Muscle layer of colon (tissue), 2 donors: ENCODE results near the gene ZNF556.

ENCODE experiments used
- H3K27ac ChIP-seq: one replicate; pipeline ENCODE4 v1.7.0; 2013; ENCODE audit warnings: low read depth, mild to moderate bottlenecking, low read length, moderate library complexity
- H3K27me3 ChIP-seq, 2 donors: one replicate each; pipeline ENCODE4 v1.7.0; 2013; ENCODE audit warnings: low read length in 2 of 2, mild to moderate bottlenecking in 2 of 2; ENCODE audit not compliant: insufficient read depth in 2 of 2, control insufficient read depth in 1 of 2
- H3K36me3 ChIP-seq: one replicate; pipeline ENCODE4 v1.7.0; 2013; ENCODE audit warnings: mild to moderate bottlenecking, low read length; ENCODE audit not compliant: insufficient read depth
- H3K4me1 ChIP-seq: one replicate; pipeline ENCODE4 v1.7.0; 2013; ENCODE audit warnings: mild to moderate bottlenecking, low read length; ENCODE audit not compliant: insufficient read depth
- H3K4me3 ChIP-seq, 2 donors: one replicate each; pipeline ENCODE4 v1.7.0; 2013; ENCODE audit warnings: low read length in 2 of 2, low read depth in 1 of 2, mild to moderate bottlenecking in 1 of 2, moderate library complexity in 1 of 2
- H3K9ac ChIP-seq: one replicate; pipeline ENCODE4 v1.7.0; 2013; ENCODE audit warnings: low read length
- H3K9me3 ChIP-seq: one replicate; pipeline ENCODE4 v1.7.0; 2013; ENCODE audit warnings: mild to moderate bottlenecking, low read length
- donor health status: abdominal sarcoma.
- donor health status: Adenocarcinoma of cecum.

Gene ZNF556

GRCh38 chr19:2840794-2841791, 26.0 kb upstream of the ZNF556 start, which contains the start of gene ZNF555:
Gene ZNF555, plus strand, starts transcription at chr19:2841475. Its CDS starts 98 bp downstream, at chr19:2841573.
- peak within 1 kb of the TSS; percentile 81 for H3K4me3 ChIP-seq
- H3K27me3 ChIP-seq = no peaks in the 10 kb centered on the region
- peak within 1 kb of the TSS; percentile 68 for H3K9ac ChIP-seq
- H3K27ac ChIP-seq = peak within 1 kb of the TSS; percentile 96
- peaks cover 8% of the 10 kb centered on the region for H3K4me1 ChIP-seq
- no peaks in the 10 kb centered on the region for H3K9me3 ChIP-seq
- H3K36me3 ChIP-seq = no peaks in the 10 kb centered on the region

GRCh38 chr19:2841855-2842574, 25.1 kb upstream of the ZNF556 start:
- H3K27me3 ChIP-seq = no peaks in the 10 kb centered on the region
- H3K4me3 ChIP-seq = peak overlapping the region; percentile 81
- H3K36me3 ChIP-seq = no peaks in the 10 kb centered on the region
- peak overlapping the region; percentile 72 for H3K27ac ChIP-seq
- H3K4me1 ChIP-seq = peaks cover 8% of the 10 kb centered on the region
- H3K9me3 ChIP-seq = peaks cover 4% of the 10 kb centered on the region
- peak overlapping the region; percentile 44 for H3K9ac ChIP-seq

DNA sequence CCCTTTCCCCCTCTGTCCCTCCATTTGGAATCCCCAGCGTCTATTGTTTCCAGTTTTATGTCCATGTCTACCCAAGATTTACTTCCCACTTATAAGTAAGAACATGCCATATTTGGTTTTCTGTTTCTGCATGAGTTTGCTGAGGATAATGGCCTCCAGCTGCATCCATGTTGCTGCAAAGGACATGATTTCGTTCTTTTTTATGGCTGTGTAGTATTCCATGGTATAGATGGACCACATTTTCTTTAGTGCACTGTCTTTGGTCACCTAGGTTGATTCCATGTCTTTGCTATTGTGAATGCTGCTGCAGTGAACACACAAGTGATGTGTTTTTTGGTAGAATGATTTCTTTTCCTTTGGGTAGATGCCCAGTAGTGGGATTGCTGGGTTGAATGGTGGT, 22.0 kb upstream of the ZNF556 start:
- H3K9ac ChIP-seq = no peak overlapping the region
- H3K4me3 ChIP-seq = no peak overlapping the region
- H3K27ac ChIP-seq = no peak overlapping the region
- peaks cover 13% of the 10 kb centered on the region for H3K9me3 ChIP-seq
- no peaks in the 10 kb centered on the region for H3K27me3 ChIP-seq
- H3K36me3 ChIP-seq = no peaks in the 10 kb centered on the region
- peaks cover 8% of the 10 kb centered on the region for H3K4me1 ChIP-seq

DNA sequence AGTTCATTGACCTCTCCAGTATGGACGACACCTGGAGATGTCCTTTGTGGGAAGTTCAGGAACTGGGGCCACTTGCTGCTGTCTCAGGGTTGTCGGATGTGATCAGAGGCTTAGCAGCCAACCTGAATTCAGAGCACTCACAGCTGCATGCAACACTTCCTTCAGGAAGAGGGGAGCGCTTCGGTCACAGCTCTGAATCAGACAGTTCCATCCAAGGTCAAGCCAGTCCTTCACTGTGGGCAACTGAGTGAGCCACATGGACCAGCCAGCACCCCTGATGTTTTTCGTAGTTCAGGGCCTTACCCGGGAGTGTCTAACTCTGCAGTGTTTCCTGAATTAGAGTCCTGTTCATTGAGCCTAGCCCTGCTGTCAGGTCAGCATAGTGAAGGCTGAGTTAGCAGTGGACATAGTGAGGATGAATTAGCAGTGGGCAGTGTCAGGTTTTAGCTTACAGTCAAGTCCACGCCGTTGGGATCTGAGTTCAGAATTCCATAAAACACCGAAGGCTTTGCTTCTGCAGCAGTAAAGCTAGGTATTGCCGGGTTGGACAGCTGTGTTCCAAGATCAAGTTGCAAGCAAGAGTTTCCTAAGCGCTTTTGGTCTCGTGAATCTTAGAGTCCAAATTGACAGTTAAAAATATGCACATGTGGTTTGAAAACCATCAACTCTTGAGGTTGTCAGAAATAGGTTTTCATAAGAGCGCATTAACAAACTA, 20.8 kb upstream of the ZNF556 start:
- H3K4me3 ChIP-seq = no peak overlapping the region

DNA sequence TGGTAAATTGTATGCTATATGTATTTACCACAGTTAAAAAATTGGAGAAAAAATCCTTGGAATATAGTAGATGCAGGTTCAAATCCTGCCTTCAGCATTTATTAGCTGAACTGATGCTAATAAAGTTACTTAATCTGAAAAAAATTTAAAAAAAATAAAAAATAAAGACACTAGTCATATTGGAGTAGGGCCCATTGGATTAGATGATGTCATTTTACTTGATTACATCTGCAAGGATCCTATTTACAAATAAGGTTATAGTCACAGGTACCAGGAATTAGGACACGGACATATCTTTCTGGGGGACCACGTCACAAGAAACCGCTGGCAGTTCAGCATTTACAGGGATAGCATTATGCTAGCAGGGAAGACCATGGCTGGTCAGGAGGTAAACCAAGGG, 19.6 kb upstream of the ZNF556 start:
- H3K4me1 ChIP-seq = peaks cover 4% of the 10 kb centered on the region
- no peaks in the 10 kb centered on the region for H3K27me3 ChIP-seq
- no peak overlapping the region for H3K27ac ChIP-seq
- H3K4me3 ChIP-seq = no peak overlapping the region
- no peak overlapping the region for H3K9ac ChIP-seq
- H3K36me3 ChIP-seq = peaks cover 22% of the 10 kb centered on the region
- peaks cover 34% of the 10 kb centered on the region for H3K9me3 ChIP-seq

More for the DNA sequence above, 20.8 kb upstream of the ZNF556 start:
- Histone ChIP-seq H3K27ac (no peak overlapping the region), H3K27me3 (no peaks in the 10 kb centered on the region), H3K4me1 (peaks cover 8% of the 10 kb centered on the region), H3K36me3 (peaks cover 10% of the 10 kb centered on the region), H3K9me3 (peaks cover 23% of the 10 kb centered on the region), H3K9ac (no peak overlapping the region)

DNA sequence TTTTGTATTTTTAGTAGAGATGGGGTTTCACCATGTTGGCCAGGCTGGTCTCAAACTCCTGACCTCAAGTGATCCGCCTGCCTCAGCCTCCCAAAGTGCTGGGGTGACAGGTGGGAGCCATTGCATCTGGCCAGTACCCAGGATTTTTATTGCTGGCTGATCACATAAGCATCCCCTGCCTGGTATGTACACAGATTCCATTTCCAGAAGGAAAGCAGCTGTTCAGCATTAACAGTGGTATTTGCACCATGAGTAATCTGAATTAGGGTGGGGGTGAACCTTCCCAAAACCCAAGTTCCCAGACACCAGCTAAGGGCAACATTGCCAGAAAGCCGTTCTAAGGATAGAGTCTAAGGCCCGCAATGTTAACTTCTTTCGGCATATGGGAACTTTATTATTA, 18.5 kb upstream of the ZNF556 start:
- H3K27me3 ChIP-seq = no peaks in the 10 kb centered on the region
- H3K27ac ChIP-seq = no peak overlapping the region
- no peak overlapping the region for H3K4me3 ChIP-seq
- peaks cover 33% of the 10 kb centered on the region for H3K36me3 ChIP-seq
- H3K9me3 ChIP-seq = peaks cover 45% of the 10 kb centered on the region
- H3K9ac ChIP-seq = no peak overlapping the region
- no peaks in the 10 kb centered on the region for H3K4me1 ChIP-seq

DNA sequence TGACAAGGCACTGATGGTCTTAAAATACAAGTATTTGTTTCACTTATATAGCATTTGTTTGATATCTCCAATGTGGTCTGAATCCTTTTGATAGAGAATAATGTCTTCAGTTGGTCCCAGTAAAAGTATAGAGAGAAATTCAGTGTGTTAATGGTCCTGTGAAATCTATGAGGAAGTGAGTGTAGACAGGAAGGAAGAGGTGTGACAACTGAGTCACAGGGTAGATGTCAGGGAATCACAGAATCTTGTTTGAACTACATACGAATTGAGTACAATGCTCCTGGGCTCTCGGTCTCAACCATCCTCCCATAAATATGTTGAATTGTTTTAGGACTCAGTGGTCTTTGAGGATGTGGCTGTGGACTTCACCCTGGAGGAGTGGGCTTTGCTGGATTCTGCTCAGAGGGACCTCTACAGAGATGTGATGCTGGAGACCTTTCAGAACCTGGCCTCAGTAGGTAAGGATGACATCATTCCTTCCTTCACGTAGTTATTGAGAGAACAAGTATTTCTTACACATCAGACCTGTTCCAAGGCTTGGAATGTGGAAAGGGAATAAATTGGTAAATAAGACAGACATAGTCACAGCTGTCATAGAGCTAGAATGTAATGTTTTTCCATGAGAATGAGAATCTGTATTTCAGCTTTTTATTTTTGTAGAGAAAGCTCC, 16.7 kb upstream of the ZNF556 start:
- H3K36me3 ChIP-seq = peaks cover 41% of the 10 kb centered on the region
- H3K9me3 ChIP-seq = peaks cover 60% of the 10 kb centered on the region
- H3K27me3 ChIP-seq = no peaks in the 10 kb centered on the region
- no peak overlapping the region for H3K9ac ChIP-seq
- peak overlapping the region in 1 of 2 donors; percentile 19 for H3K4me3 ChIP-seq
- no peak overlapping the region for H3K27ac ChIP-seq
- H3K4me1 ChIP-seq = no peaks in the 10 kb centered on the region

- no peak overlapping the region for H3K27ac ChIP-seq
- no peaks in the 10 kb centered on the region for H3K27me3 ChIP-seq
- peaks cover 65% of the 10 kb centered on the region for H3K9me3 ChIP-seq
- H3K9ac ChIP-seq = no peak overlapping the region
- peak overlapping the region in 1 of 2 donors; percentile 30 for H3K4me3 ChIP-seq
- peaks cover 41% of the 10 kb centered on the region for H3K36me3 ChIP-seq
- no peaks in the 10 kb centered on the region for H3K4me1 ChIP-seq
Observed at GRCh38 chr19:2852598-2852997, 14.5 kb upstream of the ZNF556 start.

DNA sequence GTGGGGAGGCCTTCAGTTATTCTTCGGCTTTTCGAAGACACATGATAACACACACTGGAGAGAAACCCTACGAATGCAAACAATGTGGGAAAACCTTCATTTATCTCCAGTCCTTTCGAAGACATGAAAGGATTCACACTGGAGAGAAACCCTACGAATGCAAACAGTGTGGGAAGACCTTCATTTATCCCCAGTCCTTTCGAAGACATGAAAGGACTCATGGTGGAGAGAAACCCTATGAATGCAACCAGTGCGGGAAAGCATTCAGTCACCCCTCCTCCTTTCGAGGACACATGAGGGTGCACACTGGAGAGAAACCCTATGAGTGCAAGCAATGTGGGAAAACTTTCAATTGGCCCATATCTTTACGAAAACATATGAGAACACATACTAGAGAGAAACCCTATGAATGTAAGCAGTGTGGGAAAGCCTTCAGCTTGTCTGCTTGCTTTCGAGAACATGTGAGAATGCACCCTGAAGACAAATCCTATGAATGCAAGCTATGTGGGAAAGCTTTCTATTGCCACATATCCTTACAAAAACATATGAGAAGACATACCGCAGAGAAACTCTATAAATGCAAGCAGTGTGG, 14.0 kb upstream of the ZNF556 start:
- peak overlapping the region in 1 of 2 donors; percentile 30 for H3K4me3 ChIP-seq
- H3K27me3 ChIP-seq = no peaks in the 10 kb centered on the region
- no peak overlapping the region for H3K27ac ChIP-seq
- H3K4me1 ChIP-seq = no peaks in the 10 kb centered on the region
- H3K36me3 ChIP-seq = peaks cover 41% of the 10 kb centered on the region
- no peak overlapping the region for H3K9ac ChIP-seq
- peaks cover 67% of the 10 kb centered on the region for H3K9me3 ChIP-seq

DNA sequence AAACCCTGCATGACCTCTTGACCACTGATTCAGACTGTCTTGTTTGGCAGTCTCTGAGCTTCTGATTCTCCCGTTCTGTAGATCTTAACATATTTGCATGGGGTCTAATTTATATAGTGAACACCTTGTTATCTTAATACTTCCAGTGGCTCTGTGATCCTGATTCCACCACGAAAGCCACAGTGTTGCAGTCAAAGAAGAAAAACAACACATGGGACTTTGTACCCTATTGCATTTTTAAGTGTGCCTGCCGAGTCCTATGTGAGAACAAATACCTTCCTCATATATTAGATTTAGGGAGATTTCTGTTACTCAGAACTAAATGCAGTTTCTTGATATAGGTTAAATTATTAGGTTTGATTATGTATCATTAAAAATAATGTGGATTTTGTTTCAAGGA, 12.3 kb upstream of the ZNF556 start:
- Histone ChIP-seq H3K9ac (no peak overlapping the region), H3K27ac (no peak overlapping the region), H3K4me1 (no peaks in the 10 kb centered on the region), H3K9me3 (peaks cover 67% of the 10 kb centered on the region), H3K36me3 (peaks cover 41% of the 10 kb centered on the region), H3K4me3 (no peak overlapping the region), H3K27me3 (no peaks in the 10 kb centered on the region)
